GM19395 (cell line): Measurements from ENCODE around the gene SLC2A6.

Experiments used
- ATAC-seq: cut with Tn5 transposase; IDR thresholded peaks from one replicate; pipeline ENCODE4 v1.9.1; 2021; ENCODE audit warnings: mild to moderate bottlenecking, moderate library complexity; ENCODE audit not compliant: unreplicated experiment

The SLC2A6 gene

GRCh38 chr9:133478851-133479711 is at the start of gene SLC2A6:
SLC2A6 (minus strand) TSS chr9:133479099; CDS start chr9:133479059, 40 bp downstream.
- ATAC-seq = peak; percentile 88

- ATAC-seq = no peak
Measured at GRCh38 chr9:133528001-133528875, 49.3 kb upstream of the SLC2A6 start.

GRCh38 chr9:133527444-133527920 is 48.6 kb upstream of the SLC2A6 start:
- ATAC-seq = no peak

GRCh38 chr9:133526721-133527321 is 47.9 kb upstream of the SLC2A6 start:
- no peak for ATAC-seq

- ATAC-seq = no peak
Measured at GRCh38 chr9:133525677-133526076, 46.8 kb upstream of the SLC2A6 start.

- no peak for ATAC-seq
Measured at GRCh38 chr9:133524679-133525228, 45.9 kb upstream of the SLC2A6 start, which contains the start of gene MYMK. MYMK (minus strand) TSS chr9:133524959; CDS start chr9:133524844, 115 bp downstream.

- ATAC-seq = no peak
Measured at GRCh38 chr9:133524146-133524545, 45.2 kb upstream of the SLC2A6 start.

GRCh38 chr9:133523106-133523505 is 44.2 kb upstream of the SLC2A6 start:
- ATAC-seq = no peak

GRCh38 chr9:133522073-133522910 is 43.4 kb upstream of the SLC2A6 start:
- ATAC-seq = no peak

GRCh38 chr9:133521122-133522072 is 42.5 kb upstream of the SLC2A6 start:
- no peak for ATAC-seq

GRCh38 chr9:133520121-133520835 is 41.4 kb upstream of the SLC2A6 start:
- ATAC-seq = no peak

GRCh38 chr9:133519693-133520092 is 40.8 kb upstream of the SLC2A6 start:
- ATAC-seq = no peak

GRCh38 chr9:133518706-133519449 is 40.0 kb upstream of the SLC2A6 start:
- ATAC-seq = no peak

GRCh38 chr9:133518200-133518599 is 39.3 kb upstream of the SLC2A6 start:
- ATAC-seq = no peak

GRCh38 chr9:133517711-133518110 is 38.8 kb upstream of the SLC2A6 start:
- ATAC-seq = no peak

GRCh38 chr9:133516961-133517350 is 38.1 kb upstream of the SLC2A6 start:
- ATAC-seq = no peak

- no peak for ATAC-seq
Measured at GRCh38 chr9:133516256-133516960, 37.5 kb upstream of the SLC2A6 start.
